GM18520 (cell line): ENCODE data around the gene AHNAK.
"Not testable (repeated sequence)": the region's sequence is repeated elsewhere in the genome, so short reads cannot be mapped to it uniquely, and the experiment has no call there.

Source experiments
- ATAC-seq: cut with Tn5 transposase; IDR thresholded peaks from one replicate; pipeline ENCODE4 v1.9.1; 2021; ENCODE audit not compliant: unreplicated experiment

The AHNAK gene

GRCh38 chr11:62499944-62500649 is 46.5 kb downstream of the AHNAK start:
- ATAC-seq = no peak

- not testable (repeated sequence) for ATAC-seq
These were observed 47.2 kb downstream of the AHNAK start for GRCh38 chr11:62499311-62499943.

- no peak for ATAC-seq
These were observed 47.9 kb downstream of the AHNAK start for GRCh38 chr11:62498492-62499286.

GRCh38 chr11:62498031-62498430 is 48.6 kb downstream of the AHNAK start:
- no peak for ATAC-seq

- ATAC-seq = no peak
These were observed 49.3 kb downstream of the AHNAK start for GRCh38 chr11:62497132-62497801.

GRCh38 chr11:62496676-62497075 is 49.9 kb downstream of the AHNAK start:
- no peak for ATAC-seq

- ATAC-seq = no peak
These were observed 52.4 kb downstream of the AHNAK start for GRCh38 chr11:62494246-62494645.

GRCh38 chr11:62493801-62494200 is 52.8 kb downstream of the AHNAK start:
- no peak for ATAC-seq

- no peak for ATAC-seq
These were observed 54.0 kb downstream of the AHNAK start for GRCh38 chr11:62492586-62492985.

GRCh38 chr11:62491571-62492329 is 54.9 kb downstream of the AHNAK start:
- no peak for ATAC-seq

GRCh38 chr11:62489204-62489603 is 57.4 kb downstream of the AHNAK start:
- ATAC-seq = no peak

- ATAC-seq = no peak
These were observed 58.7 kb downstream of the AHNAK start for GRCh38 chr11:62487738-62488551.

GRCh38 chr11:62487136-62487535 is 59.5 kb downstream of the AHNAK start:
- no peak for ATAC-seq

- ATAC-seq = no peak
These were observed 62.3 kb downstream of the AHNAK start for GRCh38 chr11:62484352-62484751.

GRCh38 chr11:62482753-62483152 is 63.9 kb downstream of the AHNAK start:
- ATAC-seq = no peak

- no peak for ATAC-seq
These were observed 66.9 kb downstream of the AHNAK start for GRCh38 chr11:62479631-62480201.

GRCh38 chr11:62477927-62478326 is 68.7 kb downstream of the AHNAK start:
- no peak for ATAC-seq

GRCh38 chr11:62472063-62472884 is 74.3 kb downstream of the AHNAK start:
- ATAC-seq = no peak

- ATAC-seq = no peak
These were observed 75.0 kb downstream of the AHNAK start for GRCh38 chr11:62471603-62472002.
